IMR-90 (cell line): ENCODE data around the gene CTPS2. TPM values are rescaled to one million over a fixed set of nuclear protein-coding genes. Genes with fewer than 3 reads are reported as not detected.

Source experiments
- ATAC-seq: fragments of 200-7000 bp; cut with Tn5 transposase; 2 replicates; pipeline ENCODE4 v1.9.1; 2020; ENCODE audit warnings: low read depth, mild to moderate bottlenecking, moderate library complexity
- BruUV-seq: library from RNA; stranded (reverse); fragments of 400-500 nt; replicated peaks from 2 replicates; lab custom pipeline; 2021; lab: Mats Ljungman, UMichigan
- CTCF ChIA-PET: fragments of 300-600 bp; formaldehyde crosslinking; extraction: SDS; loops from one replicate; lab custom pipeline; 2021; ENCODE audit warnings: antibody characterized with exemption; lab: Yijun Ruan, JAX
- POLR2A ChIA-PET: fragments of 300-600 bp; sonication (Branson Sonifier 250); formaldehyde crosslinking; loops from one replicate; lab custom pipeline; 2022; ENCODE audit warnings: antibody characterized with exemption; ENCODE audit not compliant: unreplicated experiment; lab: Charles Lee
- DNase-seq: peaks from one replicate; pipeline ENCODE4 v3.0.0; 2013
- H2AFZ ChIP-seq: replicated peaks from 2 replicates; pipeline ENCODE3; 2013; ENCODE audit warnings: low read length, mild to moderate bottlenecking; ENCODE audit not compliant: poor library complexity
- H2AK5ac ChIP-seq: 2 replicates; pipeline ENCODE4 v1.6.1; 2013; ENCODE audit warnings: low read depth, low read length, inconsistent platforms
- H2AK9ac ChIP-seq: replicated peaks from 2 replicates; pipeline ENCODE3; 2013; ENCODE audit warnings: mild to moderate bottlenecking, low read depth, low read length, moderate library complexity; ENCODE audit not compliant: poor library complexity
- H2BK120ac ChIP-seq: 2 replicates; pipeline ENCODE4 v1.6.1; 2013; ENCODE audit warnings: low read depth, low read length, inconsistent platforms
- H2BK15ac ChIP-seq: 3 replicates; pipeline ENCODE4 v1.6.1; 2013; ENCODE audit warnings: low read depth, low read length, inconsistent platforms
- H2BK20ac ChIP-seq: 2 replicates; pipeline ENCODE4 v1.6.1; 2013; ENCODE audit warnings: low read depth, mild to moderate bottlenecking, inconsistent platforms, low read length, moderate library complexity
- H2BK5ac ChIP-seq: 2 replicates; pipeline ENCODE4 v1.6.1; 2013; ENCODE audit warnings: mild to moderate bottlenecking, low read depth, low read length, inconsistent platforms; ENCODE audit not compliant: poor library complexity, severe bottlenecking
- H3K14ac ChIP-seq: replicated peaks from 2 replicates; pipeline ENCODE4 v1.6.1; 2013; ENCODE audit warnings: low read depth, low read length, inconsistent platforms
- H3K18ac ChIP-seq: 2 replicates; pipeline ENCODE4 v1.6.1; 2013; ENCODE audit warnings: low read depth, low read length, control low read depth
- H3K23ac ChIP-seq: 2 replicates; pipeline ENCODE4 v1.6.1; 2013; ENCODE audit warnings: low read depth, low read length, inconsistent platforms
- H3K27ac ChIP-seq: 2 replicates; pipeline ENCODE4 v1.5.1; 2013; ENCODE audit warnings: mild to moderate bottlenecking, control low read depth, low read length; ENCODE audit not compliant: insufficient read depth
- H3K27me3 ChIP-seq: 2 replicates; pipeline ENCODE4 v1.6.1; 2013; ENCODE audit warnings: low read length; ENCODE audit not compliant: control insufficient read depth, insufficient read depth
- H3K36me3 ChIP-seq: 2 replicates; pipeline ENCODE4 v1.6.1; 2013; ENCODE audit warnings: low read length, mixed read lengths; ENCODE audit not compliant: control insufficient read depth, insufficient read depth
- H3K4ac ChIP-seq: 2 replicates; pipeline ENCODE4 v1.6.1; 2013; ENCODE audit warnings: low read depth, low read length, inconsistent platforms
- H3K4me1 ChIP-seq: 2 replicates; pipeline ENCODE4 v1.6.1; 2013; ENCODE audit warnings: low read length, mixed read lengths; ENCODE audit not compliant: control insufficient read depth, insufficient read depth
- H3K4me2 ChIP-seq: 2 replicates; pipeline ENCODE4 v1.6.1; 2013; ENCODE audit warnings: low read depth, mild to moderate bottlenecking, control low read depth, low read length, moderate library complexity
- H3K4me3 ChIP-seq: 2 replicates; pipeline ENCODE4 v1.5.1; 2013; ENCODE audit warnings: low read depth, mild to moderate bottlenecking, control low read depth, low read length, moderate library complexity; ENCODE audit not compliant: insufficient read depth
- H3K56ac ChIP-seq: 2 replicates; pipeline ENCODE4 v1.6.1; 2013; ENCODE audit warnings: low read length, inconsistent platforms; ENCODE audit not compliant: insufficient read depth; ENCODE audit errors: extremely low read depth
- H3K79me1 ChIP-seq, 2 experiments: 2 replicates each; pipeline ENCODE4 v1.6.1; 2013; ENCODE audit warnings: low read length in 2 of 2, inconsistent platforms in 1 of 2, low read depth in 1 of 2
- H3K9ac ChIP-seq: 2 replicates; pipeline ENCODE4 v1.6.1; 2013; ENCODE audit warnings: low read depth, low read length, control low read depth
- H3K9me1 ChIP-seq: 2 replicates; pipeline ENCODE4 v1.6.1; 2013; ENCODE audit warnings: low read length, inconsistent platforms; ENCODE audit not compliant: insufficient read depth
- H3K9me3 ChIP-seq: 2 replicates; pipeline ENCODE4 v1.6.1; 2013; ENCODE audit warnings: low read length; ENCODE audit not compliant: control insufficient read depth, insufficient read depth
- H4K20me1 ChIP-seq: 2 replicates; pipeline ENCODE4 v1.6.1; 2013; ENCODE audit warnings: low read length, inconsistent platforms; ENCODE audit not compliant: insufficient read depth
- H4K5ac ChIP-seq: 2 replicates; pipeline ENCODE4 v1.6.1; 2013; ENCODE audit warnings: mild to moderate bottlenecking, low read depth, low read length, control low read depth
- H4K8ac ChIP-seq, 2 experiments: 2 replicates each; pipeline ENCODE4 v1.6.1; 2013; ENCODE audit warnings: low read depth in 2 of 2, low read length in 2 of 2, control low read depth in 1 of 2, inconsistent platforms in 1 of 2
- H4K91ac ChIP-seq: 2 replicates; pipeline ENCODE4 v1.6.1; 2013; ENCODE audit warnings: low read depth, low read length, inconsistent platforms; ENCODE audit not compliant: insufficient read depth
- BHLHE40 ChIP-seq: fragments of 150-350 bp; IDR thresholded peaks from 2 replicates; pipeline ENCODE4 v1.6.1; 2016; ENCODE audit warnings: mild to moderate bottlenecking, low read depth, low read length
- CEBPB ChIP-seq: IDR thresholded peaks from 2 replicates; pipeline ENCODE4 v1.6.1; 2012; ENCODE audit warnings: low read depth, low read length, improper control_type of control experiment
- CHD1 ChIP-seq: IDR thresholded peaks from 2 replicates; pipeline ENCODE4 v1.6.1; 2012; ENCODE audit warnings: low read depth, low read length, improper control_type of control experiment
- FOS ChIP-seq: fragments of 150-350 bp; IDR thresholded peaks from 2 replicates; pipeline ENCODE4 v1.6.1; 2016; ENCODE audit warnings: low read depth, low read length
- MAFK ChIP-seq: IDR thresholded peaks from 2 replicates; pipeline ENCODE4 v1.6.1; 2012; ENCODE audit warnings: low read depth, low read length, improper control_type of control experiment
- MAZ ChIP-seq: IDR thresholded peaks from 2 replicates; pipeline ENCODE4 v1.6.1; 2012; ENCODE audit warnings: low read depth, mild to moderate bottlenecking, low read length, improper control_type of control experiment, moderate library complexity, borderline replicate concordance
- MXI1 ChIP-seq: IDR thresholded peaks from 2 replicates; pipeline ENCODE4 v1.6.1; 2012; ENCODE audit warnings: low read depth, mild to moderate bottlenecking, low read length, moderate library complexity, borderline replicate concordance
- NFE2L2 ChIP-seq: fragments of 150-350 bp; IDR thresholded peaks from 2 replicates; pipeline ENCODE4 v1.6.1; 2016; ENCODE audit warnings: low read depth, mild to moderate bottlenecking, low read length
- POLR2A ChIP-seq: IDR thresholded peaks from 2 replicates; pipeline ENCODE4 v1.6.1; 2012; ENCODE audit warnings: mild to moderate bottlenecking, low read depth, low read length
- RAD21 ChIP-seq: IDR thresholded peaks from 2 replicates; pipeline ENCODE4 v1.6.1; 2012; ENCODE audit warnings: low read length, improper control_type of control experiment
- RCOR1 ChIP-seq: IDR thresholded peaks from 2 replicates; pipeline ENCODE4 v1.6.1; 2012; ENCODE audit warnings: mild to moderate bottlenecking, low read length, improper control_type of control experiment; ENCODE audit not compliant: insufficient replicate concordance
- RFX5 ChIP-seq: IDR thresholded peaks from 2 replicates; pipeline ENCODE4 v1.8.0; 2012; ENCODE audit warnings: low read depth, mild to moderate bottlenecking, low read length, moderate library complexity
- SMC3 ChIP-seq: fragments of 150-350 bp; IDR thresholded peaks from 2 replicates; pipeline ENCODE4 v1.6.1; 2016; ENCODE audit warnings: low read depth, mild to moderate bottlenecking, antibody characterized with exemption, low read length, moderate library complexity
- WGBS, 2 experiments: methylation state at CpG; one replicate each; pipeline versions ENCODE4 v1.1.5 to v1.1.7; 2013; ENCODE audit warnings: missing lambda C conversion rate in 2 of 2; ENCODE audit not compliant: insufficient read length in 1 of 2; ENCODE audit errors: extremely low coverage in 2 of 2; 5-methylcytosine and 5-hydroxymethylcytosine counted together
- dilution Hi-C: fragments of 300-500 bp; cut with HindIII; formaldehyde crosslinking; loops from one replicate; pipeline ENCODE4 v1.14.3; 2018; ENCODE audit warnings: low sequenced_read_pairs; ENCODE audit not compliant: unreplicated experiment
- in situ Hi-C: fragments of 300-500 bp; cut with MboI; formaldehyde crosslinking; loops from 3 replicates; pipeline ENCODE4 v1.14.3; 2019; ENCODE audit warnings: low sequenced_read_pairs, inconsistent platforms, mixed read lengths
- intact Hi-C: fragments of 100-400 bp; cut with micrococcal nuclease; formaldehyde crosslinking; loops from 2 replicates; pipeline ENCODE4 v1.10.0; 2022
- polyA plus RNA-seq, 3 experiments: library from polyadenylated mRNA; depleted of rRNA; stranded (reverse); fragments of >200 nt; gene quantifications; 2 replicates each; pipeline ENCODE4 v1.2.3, GENCODE V29; 2012; ENCODE audit warnings: low replicate concordance in 1 of 3
- total RNA-seq: library from RNA; depleted of rRNA; stranded (reverse); fragments of >200 nt; gene quantifications from 2 replicates; pipeline ENCODE4 v1.2.3, GENCODE V29; 2012
- TF ChIP-seq, protein P1 (sequence below): conservative IDR thresholded peaks from 2 replicates; pipeline ENCODE4 v1.5.1; 2012; ENCODE audit warnings: mild to moderate bottlenecking, low read depth, low read length, improper control_type of control experiment
- TF ChIP-seq, protein P2 (sequence below): fragments of 150-350 bp; IDR thresholded peaks from 2 replicates; pipeline ENCODE4 v1.6.1; 2017; ENCODE audit warnings: mild to moderate bottlenecking, antibody characterized with exemption, low read length, low read depth
- TF ChIP-seq, protein P3 (sequence below): fragments of 150-350 bp; IDR thresholded peaks from 2 replicates; pipeline ENCODE4 v1.6.1; 2016; ENCODE audit warnings: low read depth, mild to moderate bottlenecking, low read length, moderate library complexity, borderline replicate concordance

The CTPS2 gene
- total and polyA plus RNA-seq, 2 of the 4 experiments (the other 2 are of a cell fraction) = 6.0 to 13.1 TPM

DNA sequence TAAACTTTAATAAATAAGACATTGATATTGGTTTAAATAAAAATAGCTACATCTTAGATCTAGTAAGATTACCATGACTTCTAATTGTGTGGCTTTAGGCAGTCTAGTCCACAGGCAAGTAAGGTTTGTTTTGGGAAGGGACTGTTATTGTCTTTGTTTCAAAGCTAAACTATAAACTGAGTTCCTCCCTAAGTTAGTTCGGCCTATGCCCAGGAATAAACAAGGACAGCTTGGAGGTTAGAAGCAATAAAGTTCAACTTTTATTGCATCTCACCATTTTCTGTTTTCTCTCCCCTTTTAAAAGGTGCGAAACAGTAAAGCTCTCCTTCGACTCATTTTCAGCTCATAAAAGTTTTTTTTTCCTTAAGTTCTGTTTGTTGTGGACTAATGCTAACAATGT is 133.0 kb downstream of the CTPS2 start:
- Histone ChIP-seq H3K14ac (no peak overlapping the region; the same call in 1 of the 2 replicates), H3K4me2 (no peak overlapping the region), H3K9ac (no peak overlapping the region), H2BK20ac (no peak overlapping the region), H3K79me1 (no peaks in the 10 kb centered on the region), H3K4me3 (no peak overlapping the region), H3K36me3 (no peaks in the 10 kb centered on the region), H2AFZ (no peak overlapping the region), H2AK5ac (no peak overlapping the region), H3K9me1 (no peaks in the 10 kb centered on the region), H3K27ac (no peak overlapping the region), H4K20me1 (no peaks in the 10 kb centered on the region), H3K4me1 (no peaks in the 10 kb centered on the region), H3K56ac (no peak overlapping the region), H3K23ac (no peak overlapping the region), H3K18ac (peak overlapping the region; percentile 5; the same call in 1 of the 2 replicates), H4K5ac (peak overlapping the region; percentile 4; the same call in 1 of the 2 replicates), H4K8ac (peak overlapping the region in 1 of 2 experiments; percentile 47; a peak in 2 of 4 replicates), H2BK15ac (no peak overlapping the region; the same call in 2 of the 3 replicates), H4K91ac (no peak overlapping the region), H2BK5ac (no peak overlapping the region), H2AK9ac (no peak overlapping the region), H3K27me3 (no peaks in the 10 kb centered on the region), H3K4ac (no peak overlapping the region; the same call in 1 of the 2 replicates), H2BK120ac (0 out of 2 replicates have a peak overlapping the region, but pooled peaks have one; percentile 14), H3K9me3 (no peaks in the 10 kb centered on the region; the same call in 1 of the 2 replicates)
- no TSS peak for BruUV-seq
- POLR2A ChIA-PET = no interaction called here
- ATAC-seq (no peak), DNase-seq (no peak)
- no peak for TF ChIP-seq RCOR1
- TF ChIP-seq, protein P1, sequence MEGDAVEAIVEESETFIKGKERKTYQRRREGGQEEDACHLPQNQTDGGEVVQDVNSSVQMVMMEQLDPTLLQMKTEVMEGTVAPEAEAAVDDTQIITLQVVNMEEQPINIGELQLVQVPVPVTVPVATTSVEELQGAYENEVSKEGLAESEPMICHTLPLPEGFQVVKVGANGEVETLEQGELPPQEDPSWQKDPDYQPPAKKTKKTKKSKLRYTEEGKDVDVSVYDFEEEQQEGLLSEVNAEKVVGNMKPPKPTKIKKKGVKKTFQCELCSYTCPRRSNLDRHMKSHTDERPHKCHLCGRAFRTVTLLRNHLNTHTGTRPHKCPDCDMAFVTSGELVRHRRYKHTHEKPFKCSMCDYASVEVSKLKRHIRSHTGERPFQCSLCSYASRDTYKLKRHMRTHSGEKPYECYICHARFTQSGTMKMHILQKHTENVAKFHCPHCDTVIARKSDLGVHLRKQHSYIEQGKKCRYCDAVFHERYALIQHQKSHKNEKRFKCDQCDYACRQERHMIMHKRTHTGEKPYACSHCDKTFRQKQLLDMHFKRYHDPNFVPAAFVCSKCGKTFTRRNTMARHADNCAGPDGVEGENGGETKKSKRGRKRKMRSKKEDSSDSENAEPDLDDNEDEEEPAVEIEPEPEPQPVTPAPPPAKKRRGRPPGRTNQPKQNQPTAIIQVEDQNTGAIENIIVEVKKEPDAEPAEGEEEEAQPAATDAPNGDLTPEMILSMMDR = no peak
- TF ChIP-seq SMC3 = no peak
- TF ChIP-seq FOS = no peak
- TF ChIP-seq CEBPB = no peak
- TF ChIP-seq RFX5 = no peak
- TF ChIP-seq, protein P2, sequence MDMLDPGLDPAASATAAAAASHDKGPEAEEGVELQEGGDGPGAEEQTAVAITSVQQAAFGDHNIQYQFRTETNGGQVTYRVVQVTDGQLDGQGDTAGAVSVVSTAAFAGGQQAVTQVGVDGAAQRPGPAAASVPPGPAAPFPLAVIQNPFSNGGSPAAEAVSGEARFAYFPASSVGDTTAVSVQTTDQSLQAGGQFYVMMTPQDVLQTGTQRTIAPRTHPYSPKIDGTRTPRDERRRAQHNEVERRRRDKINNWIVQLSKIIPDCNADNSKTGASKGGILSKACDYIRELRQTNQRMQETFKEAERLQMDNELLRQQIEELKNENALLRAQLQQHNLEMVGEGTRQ = no peak
- no peak for TF ChIP-seq CHD1
- no peak for TF ChIP-seq NFE2L2
- TF ChIP-seq, protein P3, sequence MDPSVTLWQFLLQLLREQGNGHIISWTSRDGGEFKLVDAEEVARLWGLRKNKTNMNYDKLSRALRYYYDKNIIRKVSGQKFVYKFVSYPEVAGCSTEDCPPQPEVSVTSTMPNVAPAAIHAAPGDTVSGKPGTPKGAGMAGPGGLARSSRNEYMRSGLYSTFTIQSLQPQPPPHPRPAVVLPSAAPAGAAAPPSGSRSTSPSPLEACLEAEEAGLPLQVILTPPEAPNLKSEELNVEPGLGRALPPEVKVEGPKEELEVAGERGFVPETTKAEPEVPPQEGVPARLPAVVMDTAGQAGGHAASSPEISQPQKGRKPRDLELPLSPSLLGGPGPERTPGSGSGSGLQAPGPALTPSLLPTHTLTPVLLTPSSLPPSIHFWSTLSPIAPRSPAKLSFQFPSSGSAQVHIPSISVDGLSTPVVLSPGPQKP = no peak
- no peak for TF ChIP-seq MAFK
- no peak for TF ChIP-seq MXI1
- TF ChIP-seq RAD21 = no peak
- TF ChIP-seq BHLHE40 = no peak
- no peak for TF ChIP-seq MAZ
- no peak for TF ChIP-seq POLR2A
- intact Hi-C loops = loop anchor here (5.0 kb wide), 1 partner anchor 473 kb away; no protein-coding TSS in a partner anchor
- WGBS, 2 experiments = no CpG with 5 or more reads among the region's 3 CpGs
- in situ Hi-C loops = no loop called here
- dilution Hi-C loops = no loop called here
- CTCF ChIA-PET = no interaction called here
